ENCODE measurements around the gene GAS2L1.
"Not testable (repeated sequence)": the region's sequence is repeated elsewhere in the genome, so short reads cannot be mapped to it uniquely, and the experiment has no call there.

The GAS2L1 gene

DNA sequence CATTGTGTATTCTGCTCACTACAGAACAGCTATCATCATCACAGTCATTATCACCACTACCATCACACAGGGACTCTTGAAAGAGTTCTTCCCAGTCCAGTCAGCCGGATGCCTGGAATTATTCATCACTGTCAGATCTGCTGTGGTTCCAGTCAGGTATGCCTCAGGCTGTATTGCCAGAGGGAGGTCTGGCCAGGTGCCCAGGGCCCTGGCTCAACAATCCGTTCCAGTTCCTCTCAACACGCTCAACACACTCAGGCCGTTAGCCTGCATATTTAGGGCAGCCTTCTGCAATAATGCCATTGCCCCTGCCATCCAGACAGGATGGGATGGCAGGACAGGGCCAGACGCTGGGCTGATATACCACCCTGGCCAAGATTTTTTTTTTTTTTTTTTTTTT lies 37.7 kb downstream of the GAS2L1 start:
- peak; percentile 98 for DNase-seq

GRCh38 chr22:29344889-29345288 lies 38.4 kb downstream of the GAS2L1 start:
- not testable (repeated sequence) for DNase-seq

DNA sequence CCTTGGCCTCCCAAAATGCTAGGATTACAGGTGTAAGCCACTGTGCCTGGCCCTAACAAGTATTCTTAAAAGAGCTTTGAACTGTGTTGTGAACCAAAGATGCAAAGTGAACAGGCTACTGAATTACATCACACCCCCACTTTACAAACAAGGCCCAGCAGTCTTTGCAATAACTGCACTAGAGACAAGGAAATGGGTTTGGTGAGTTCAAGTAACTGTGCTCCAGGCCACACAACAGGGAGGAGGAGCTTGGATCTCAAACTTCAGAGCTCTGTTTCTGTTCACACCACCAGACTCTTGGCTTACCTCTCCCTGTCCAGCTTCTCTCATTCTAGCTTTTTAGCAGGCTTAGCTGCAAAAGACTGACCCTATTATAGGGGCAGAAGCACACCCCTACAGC lies 39.5 kb downstream of the GAS2L1 start:
- peak; percentile 72 for DNase-seq

DNA sequence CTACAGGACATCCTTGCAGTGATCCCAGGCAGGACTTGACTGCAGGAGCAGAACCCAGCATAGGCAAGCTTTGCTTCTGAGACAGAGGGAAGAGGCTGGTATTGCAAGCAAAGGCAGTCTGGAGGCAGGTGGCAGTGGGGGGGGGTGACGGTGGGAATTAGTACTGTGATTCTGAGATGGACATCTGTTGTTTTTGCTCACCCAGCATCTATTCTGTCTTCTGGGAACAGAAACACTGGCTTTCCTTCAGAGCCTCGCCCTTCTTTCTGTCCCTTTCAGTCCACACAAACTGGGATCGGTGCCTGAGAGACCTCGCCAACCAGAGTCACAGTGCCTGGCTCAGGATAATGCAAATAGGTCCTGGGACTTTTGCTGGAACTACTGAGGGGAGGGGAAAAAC lies 40.2 kb downstream of the GAS2L1 start:
- DNase-seq = no peak

DNA sequence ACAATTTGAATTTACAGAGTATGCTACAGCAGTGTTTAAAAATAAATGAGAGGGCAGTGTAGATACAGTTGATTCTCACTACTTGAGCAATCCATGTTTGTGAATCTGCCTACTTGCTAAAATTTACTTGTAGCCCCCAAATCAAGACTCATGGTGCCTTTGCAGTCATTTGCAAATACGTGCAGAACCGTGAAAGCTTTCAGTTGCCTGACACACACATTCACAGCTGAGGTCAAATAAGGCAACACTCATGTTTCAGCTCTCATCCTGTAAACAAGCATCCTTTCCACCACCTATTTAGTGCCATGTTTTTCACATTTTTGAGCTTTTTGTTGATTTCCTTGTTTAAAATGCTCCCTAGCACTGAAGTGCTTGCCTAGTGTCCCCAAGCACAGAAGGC lies 41.6 kb downstream of the GAS2L1 start:
- no peak for DNase-seq

GRCh38 chr22:29348956-29349355 lies 42.5 kb downstream of the GAS2L1 start:
- no peak for DNase-seq

- no peak for DNase-seq
Measured at GRCh38 chr22:29351042-29351441, 44.6 kb downstream of the GAS2L1 start.

- no peak for DNase-seq
Measured at GRCh38 chr22:29351891-29352290, 45.4 kb downstream of the GAS2L1 start.

DNA sequence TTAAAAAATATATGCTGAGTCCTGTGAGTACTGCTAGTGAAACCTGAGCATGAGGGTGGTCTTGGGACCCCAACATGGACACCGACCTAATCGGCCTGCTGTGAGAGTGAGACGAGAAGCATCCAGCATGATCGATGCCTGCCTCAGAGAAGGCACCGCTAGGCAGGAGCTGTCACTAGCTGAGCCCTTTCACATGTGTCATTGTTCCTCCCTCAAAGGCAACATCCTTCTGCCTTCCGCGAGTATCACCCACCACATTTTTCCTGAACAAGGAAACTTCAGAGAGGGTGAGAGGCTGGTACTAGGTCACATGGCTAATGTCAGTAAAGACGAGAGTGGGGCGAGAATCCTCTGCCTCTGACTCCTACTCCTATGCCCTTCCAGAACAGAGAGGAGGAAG lies 46.3 kb downstream of the GAS2L1 start:
- no peak for DNase-seq

- no peak for DNase-seq
Measured at GRCh38 chr22:29353286-29353685, 46.8 kb downstream of the GAS2L1 start.

- no peak for DNase-seq
Measured at GRCh38 chr22:29353860-29354259, 47.4 kb downstream of the GAS2L1 start.

- DNase-seq = not testable (repeated sequence)
Measured at GRCh38 chr22:29357193-29357890, 50.9 kb downstream of the GAS2L1 start.

GRCh38 chr22:29359469-29359868 lies 53.0 kb downstream of the GAS2L1 start:
- peak; percentile 89 for DNase-seq
